ENCODE data around the gene CYBA.
A peak's percentile ranks its signal among the peaks of the same experiment; 100 is the strongest.
"Not testable (repeated sequence)": the region's sequence is repeated elsewhere in the genome, so short reads cannot be mapped to it uniquely, and the experiment has no call there.

Gene CYBA

GRCh38 chr16:88613293-88613692 is 37.6 kb downstream of the CYBA start:
- H3K36me3 ChIP-seq (ENCODE audit: control insufficient read depth, insufficient read depth, low read length) = peaks cover 3% of the 10 kb centered on the region; the same call in 1 of the 2 replicates
- WGBS (ENCODE audit: insufficient coverage, insufficient read length) = no CpG with 5 or more reads among the region's 10 CpGs
- H3K27ac ChIP-seq (ENCODE audit: low read length) = no peak overlapping the region
- H3K4me3 ChIP-seq (ENCODE audit: low read length) = no peak overlapping the region
- DNase-seq (ENCODE audit: low read depth, low spot score) = no peak
- peaks cover 4% of the 10 kb centered on the region for H3K4me1 ChIP-seq (ENCODE audit: control insufficient read depth, insufficient read depth, low read length)
- no peaks in the 10 kb centered on the region for H3K9me3 ChIP-seq (ENCODE audit: control insufficient read depth, insufficient read depth, low read length)
- H3K27me3 ChIP-seq (ENCODE audit: control insufficient read depth, insufficient read depth, low read length) = no peaks in the 10 kb centered on the region

GRCh38 chr16:88610909-88611812 is 39.7 kb downstream of the CYBA start:
- peak overlapping the region; percentile 5; the same call in 1 of the 2 replicates for H3K4me3 ChIP-seq (ENCODE audit: low read length)
- peaks cover 7% of the 10 kb centered on the region for H3K36me3 ChIP-seq (ENCODE audit: control insufficient read depth, insufficient read depth, low read length)

GRCh38 chr16:88610080-88610479 is 40.8 kb downstream of the CYBA start:
- H3K36me3 ChIP-seq (ENCODE audit: control insufficient read depth, insufficient read depth, low read length) = peaks cover 8% of the 10 kb centered on the region
- H3K4me1 ChIP-seq (ENCODE audit: control insufficient read depth, insufficient read depth, low read length) = peaks cover 2% of the 10 kb centered on the region
- no CpG with 5 or more reads among the region's 6 CpGs for WGBS (ENCODE audit: insufficient coverage, insufficient read length)
- H3K27me3 ChIP-seq (ENCODE audit: control insufficient read depth, insufficient read depth, low read length) = no peaks in the 10 kb centered on the region
- no peak overlapping the region for H3K27ac ChIP-seq (ENCODE audit: low read length)
- DNase-seq (ENCODE audit: low read depth, low spot score) = no peak
- no peaks in the 10 kb centered on the region for H3K9me3 ChIP-seq (ENCODE audit: control insufficient read depth, insufficient read depth, low read length)
- no peak overlapping the region for H3K4me3 ChIP-seq (ENCODE audit: low read length)

More at GRCh38 chr16:88610909-88611812, 39.7 kb downstream of the CYBA start:
- Histone ChIP-seq H3K4me1 (ENCODE audit: control insufficient read depth, insufficient read depth, low read length) (peaks cover 2% of the 10 kb centered on the region), H3K9me3 (ENCODE audit: control insufficient read depth, insufficient read depth, low read length) (no peaks in the 10 kb centered on the region), H3K27me3 (ENCODE audit: control insufficient read depth, insufficient read depth, low read length) (no peaks in the 10 kb centered on the region), H3K27ac (ENCODE audit: low read length) (no peak overlapping the region)
- no peak for DNase-seq (ENCODE audit: low read depth, low spot score)
- WGBS (ENCODE audit: insufficient coverage, insufficient read length) = no CpG with 5 or more reads among the region's 49 CpGs

- not testable (repeated sequence) for H3K4me1 ChIP-seq (ENCODE audit: control insufficient read depth, insufficient read depth, low read length); H3K27me3 ChIP-seq (ENCODE audit: control insufficient read depth, insufficient read depth, low read length); H3K27ac ChIP-seq (ENCODE audit: low read length); H3K36me3 ChIP-seq (ENCODE audit: control insufficient read depth, insufficient read depth, low read length); H3K4me3 ChIP-seq (ENCODE audit: low read length); DNase-seq (ENCODE audit: low read depth, low spot score); H3K9me3 ChIP-seq (ENCODE audit: control insufficient read depth, insufficient read depth, low read length)
- WGBS (ENCODE audit: insufficient coverage, insufficient read length) = no CpG with 5 or more reads among the region's 8 CpGs
These were observed 41.4 kb downstream of the CYBA start for GRCh38 chr16:88609426-88609825.

GRCh38 chr16:88608076-88608475 is 42.8 kb downstream of the CYBA start:
- Histone ChIP-seq H3K4me3 (ENCODE audit: low read length) (no peak overlapping the region), H3K4me1 (ENCODE audit: control insufficient read depth, insufficient read depth, low read length) (peaks cover 2% of the 10 kb centered on the region), H3K27ac (ENCODE audit: low read length) (no peak overlapping the region), H3K9me3 (ENCODE audit: control insufficient read depth, insufficient read depth, low read length) (no peaks in the 10 kb centered on the region), H3K27me3 (ENCODE audit: control insufficient read depth, insufficient read depth, low read length) (no peaks in the 10 kb centered on the region), H3K36me3 (ENCODE audit: control insufficient read depth, insufficient read depth, low read length) (peaks cover 8% of the 10 kb centered on the region)
- no peak for DNase-seq (ENCODE audit: low read depth, low spot score)
- WGBS (ENCODE audit: insufficient coverage, insufficient read length) = no CpG with 5 or more reads among the region's 6 CpGs

GRCh38 chr16:88606148-88606757 is 44.6 kb downstream of the CYBA start:
- Histone ChIP-seq H3K27ac (ENCODE audit: low read length) (no peak overlapping the region), H3K4me3 (ENCODE audit: low read length) (no peak overlapping the region), H3K9me3 (ENCODE audit: control insufficient read depth, insufficient read depth, low read length) (no peaks in the 10 kb centered on the region), H3K4me1 (ENCODE audit: control insufficient read depth, insufficient read depth, low read length) (peaks cover 2% of the 10 kb centered on the region), H3K36me3 (ENCODE audit: control insufficient read depth, insufficient read depth, low read length) (peaks cover 14% of the 10 kb centered on the region), H3K27me3 (ENCODE audit: control insufficient read depth, insufficient read depth, low read length) (no peaks in the 10 kb centered on the region)
- no peak for DNase-seq (ENCODE audit: low read depth, low spot score)
- WGBS (ENCODE audit: insufficient coverage, insufficient read length) = no CpG with 5 or more reads among the region's 17 CpGs

- Histone ChIP-seq H3K27ac (ENCODE audit: low read length) (no peak overlapping the region), H3K9me3 (ENCODE audit: control insufficient read depth, insufficient read depth, low read length) (no peaks in the 10 kb centered on the region), H3K27me3 (ENCODE audit: control insufficient read depth, insufficient read depth, low read length) (no peaks in the 10 kb centered on the region), H3K4me3 (ENCODE audit: low read length) (no peak overlapping the region), H3K4me1 (ENCODE audit: control insufficient read depth, insufficient read depth, low read length) (no peaks in the 10 kb centered on the region; the same call in 1 of the 2 replicates), H3K36me3 (ENCODE audit: control insufficient read depth, insufficient read depth, low read length) (peaks cover 18% of the 10 kb centered on the region)
- WGBS (ENCODE audit: insufficient coverage, insufficient read length) = no CpG with 5 or more reads among the region's 20 CpGs
- no peak for DNase-seq (ENCODE audit: low read depth, low spot score)
These were observed 45.4 kb downstream of the CYBA start for GRCh38 chr16:88605186-88606147.

- no CpG with 5 or more reads among the region's 7 CpGs for WGBS (ENCODE audit: insufficient coverage, insufficient read length)
- Histone ChIP-seq H3K4me1 (ENCODE audit: control insufficient read depth, insufficient read depth, low read length) (no peaks in the 10 kb centered on the region), H3K9me3 (ENCODE audit: control insufficient read depth, insufficient read depth, low read length) (no peaks in the 10 kb centered on the region), H3K4me3 (ENCODE audit: low read length) (no peak overlapping the region), H3K36me3 (ENCODE audit: control insufficient read depth, insufficient read depth, low read length) (peaks cover 28% of the 10 kb centered on the region), H3K27me3 (ENCODE audit: control insufficient read depth, insufficient read depth, low read length) (no peaks in the 10 kb centered on the region), H3K27ac (ENCODE audit: low read length) (no peak overlapping the region)
- no peak for DNase-seq (ENCODE audit: low read depth, low spot score)
These were observed 48.8 kb downstream of the CYBA start for GRCh38 chr16:88602091-88602490.

GRCh38 chr16:88601313-88602036 is 49.4 kb downstream of the CYBA start:
- no peak for DNase-seq (ENCODE audit: low read depth, low spot score)
- no peaks in the 10 kb centered on the region for H3K4me1 ChIP-seq (ENCODE audit: control insufficient read depth, insufficient read depth, low read length)
- H3K4me3 ChIP-seq (ENCODE audit: low read length) = no peak overlapping the region; the same call in 1 of the 2 replicates
- no peak overlapping the region for H3K27ac ChIP-seq (ENCODE audit: low read length)
- no CpG with 5 or more reads among the region's 9 CpGs for WGBS (ENCODE audit: insufficient coverage, insufficient read length)
- peaks cover 25% of the 10 kb centered on the region for H3K36me3 ChIP-seq (ENCODE audit: control insufficient read depth, insufficient read depth, low read length)
- no peaks in the 10 kb centered on the region for H3K9me3 ChIP-seq (ENCODE audit: control insufficient read depth, insufficient read depth, low read length)
- no peaks in the 10 kb centered on the region for H3K27me3 ChIP-seq (ENCODE audit: control insufficient read depth, insufficient read depth, low read length)
